Thyroid gland (tissue), 4 donors: ENCODE data around the gene LTBP3.

Source experiments
- POLR2A ChIP-seq, 2 donors: fragments of 450-650 bp; IDR thresholded peaks; one replicate each; pipeline ENCODE4 v1.6.1; 2017; ENCODE audit warnings: antibody characterized with exemption in 2 of 2, mild to moderate bottlenecking in 2 of 2, moderate library complexity in 1 of 2
- TF ChIP-seq, protein P1 (sequence below), 6 experiments: fragments of 200-600 bp in 3 of 6; fragments of 450-650 bp in 3 of 6; sonication (generic) in 3 of 6; IDR thresholded peaks; one replicate each; pipeline ENCODE4 v1.5.1; 2016 to 2019; ENCODE audit warnings: antibody characterized with exemption in 6 of 6, mild to moderate bottlenecking in 2 of 6, inconsistent platforms in 1 of 6, moderate library complexity in 1 of 6

DNA sequence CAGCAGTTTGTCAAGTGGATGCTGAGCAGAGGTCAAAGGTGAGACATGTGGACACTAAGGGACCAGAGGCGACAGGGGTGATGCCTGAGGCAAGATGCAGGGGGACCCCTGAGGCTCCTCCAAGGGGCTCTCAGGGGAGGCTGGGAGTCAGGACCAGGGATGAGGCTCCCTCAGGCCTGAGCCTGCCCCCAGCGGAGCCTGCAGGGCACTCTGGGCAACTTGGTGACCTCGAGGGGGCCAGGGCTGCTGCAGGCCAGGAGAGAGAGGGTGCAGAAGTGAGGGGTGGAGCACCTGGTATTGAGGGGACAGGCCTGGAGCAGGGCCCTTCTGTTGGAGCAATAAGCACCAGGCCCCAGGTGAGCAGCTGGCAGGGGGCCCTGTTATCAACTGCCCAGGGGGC is 23.8 kb upstream of the LTBP3 start:
- TF ChIP-seq, protein P1, sequence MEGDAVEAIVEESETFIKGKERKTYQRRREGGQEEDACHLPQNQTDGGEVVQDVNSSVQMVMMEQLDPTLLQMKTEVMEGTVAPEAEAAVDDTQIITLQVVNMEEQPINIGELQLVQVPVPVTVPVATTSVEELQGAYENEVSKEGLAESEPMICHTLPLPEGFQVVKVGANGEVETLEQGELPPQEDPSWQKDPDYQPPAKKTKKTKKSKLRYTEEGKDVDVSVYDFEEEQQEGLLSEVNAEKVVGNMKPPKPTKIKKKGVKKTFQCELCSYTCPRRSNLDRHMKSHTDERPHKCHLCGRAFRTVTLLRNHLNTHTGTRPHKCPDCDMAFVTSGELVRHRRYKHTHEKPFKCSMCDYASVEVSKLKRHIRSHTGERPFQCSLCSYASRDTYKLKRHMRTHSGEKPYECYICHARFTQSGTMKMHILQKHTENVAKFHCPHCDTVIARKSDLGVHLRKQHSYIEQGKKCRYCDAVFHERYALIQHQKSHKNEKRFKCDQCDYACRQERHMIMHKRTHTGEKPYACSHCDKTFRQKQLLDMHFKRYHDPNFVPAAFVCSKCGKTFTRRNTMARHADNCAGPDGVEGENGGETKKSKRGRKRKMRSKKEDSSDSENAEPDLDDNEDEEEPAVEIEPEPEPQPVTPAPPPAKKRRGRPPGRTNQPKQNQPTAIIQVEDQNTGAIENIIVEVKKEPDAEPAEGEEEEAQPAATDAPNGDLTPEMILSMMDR (IDR thresholded peaks at IDR 0.05), result no peak
- TF ChIP-seq POLR2A (IDR thresholded peaks at IDR 0.05), result no peak
